Measurements from ENCODE around the gene ATPAF2. TPM values are rescaled to one million over a fixed set of nuclear protein-coding genes. Genes with fewer than 3 reads are reported as not detected.
A peak's percentile ranks its signal among the peaks of the same experiment; 100 is the strongest.

The ATPAF2 gene
- total RNA-seq, 3 donors from 2014 or later (not counting 1 experiment from before 2014, with no cell fraction given): 31.4 to 43.4 (median 41.5) TPM

- intact Hi-C loops (cut with micrococcal nuclease): no loop called here
- H3K27ac ChIP-seq (ENCODE audit: low read length): no peak overlapping the region
- Mint-ChIP-seq H3K27me3 (ENCODE audit: low read depth in 2 of 2) (no peaks in the 10 kb centered on the region), H3K4me3 (no peak overlapping the region), H3K27ac (no peak overlapping the region), H3K36me3 (no peaks in the 10 kb centered on the region), H3K4me1 (no peaks in the 10 kb centered on the region), H3K9me3 (no peaks in the 10 kb centered on the region)
- no peak overlapping the region for H3K4me3 ChIP-seq (ENCODE audit: low read length)
- DNase-seq (no peak), ATAC-seq (no peak)
- no peaks in the 10 kb centered on the region for H3K9me3 ChIP-seq (ENCODE audit: control insufficient read depth, insufficient read depth, low read length)
- WGBS (ENCODE audit: insufficient coverage): 79% methylated on average over 6 of the region's 7 CpGs
- H3K27me3 ChIP-seq (ENCODE audit: control insufficient read depth, insufficient read depth, low read length): no peaks in the 10 kb centered on the region
- TF ChIP-seq CTCF (IDR thresholded peaks at IDR 0.05): no peak
- H3K36me3 ChIP-seq (ENCODE audit: control insufficient read depth, insufficient read depth, low read length): no peaks in the 10 kb centered on the region
- H3K4me1 ChIP-seq (ENCODE audit: control insufficient read depth, insufficient read depth, low read length): no peaks in the 10 kb centered on the region
These were observed 51.6 kb downstream of the ATPAF2 start for GRCh38 chr17:17987187-17987896.

GRCh38 chr17:17985555-17985954 lies 53.4 kb downstream of the ATPAF2 start:
- Histone ChIP-seq H3K4me3 (ENCODE audit: low read length) (no peak overlapping the region), H3K27me3 (ENCODE audit: control insufficient read depth, insufficient read depth, low read length) (no peaks in the 10 kb centered on the region), H3K4me1 (ENCODE audit: control insufficient read depth, insufficient read depth, low read length) (no peaks in the 10 kb centered on the region), H3K9me3 (ENCODE audit: control insufficient read depth, insufficient read depth, low read length) (no peaks in the 10 kb centered on the region), H3K27ac (ENCODE audit: low read length) (no peak overlapping the region), H3K36me3 (ENCODE audit: control insufficient read depth, insufficient read depth, low read length) (no peaks in the 10 kb centered on the region)
- no peak for TF ChIP-seq CTCF (IDR thresholded peaks at IDR 0.05)
- ATAC-seq (no peak), DNase-seq (peak in 1 of 2 donors; percentile 31)
- Mint-ChIP-seq H3K4me1 (no peaks in the 10 kb centered on the region), H3K9me3 (no peaks in the 10 kb centered on the region), H3K4me3 (no peak overlapping the region), H3K27me3 (ENCODE audit: low read depth in 2 of 2) (no peaks in the 10 kb centered on the region), H3K27ac (no peak overlapping the region), H3K36me3 (no peaks in the 10 kb centered on the region)
- intact Hi-C loops (cut with micrococcal nuclease): no loop called here
- 62% methylated on average over 3 of the region's 3 CpGs for WGBS (ENCODE audit: insufficient coverage)

DNA sequence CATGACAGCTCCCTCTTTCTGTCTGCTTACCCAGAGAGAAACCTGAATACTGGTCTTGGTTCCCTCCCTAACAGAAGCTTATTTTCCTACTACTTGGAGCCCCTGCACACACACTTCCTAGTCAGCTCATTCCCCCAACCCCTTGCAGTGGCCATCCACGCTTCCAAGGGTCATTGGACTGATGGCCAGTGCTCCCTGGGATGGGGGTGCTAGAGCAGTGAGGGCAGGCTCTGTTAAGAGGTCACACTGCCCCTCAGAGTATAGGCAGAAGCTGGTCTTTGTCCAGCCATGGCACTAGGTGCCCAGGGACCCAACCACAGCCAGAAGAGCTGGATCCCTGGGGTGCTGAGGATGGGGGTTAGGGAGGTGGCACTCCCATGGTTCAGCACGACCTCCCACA lies 53.8 kb downstream of the ATPAF2 start:
- no peak overlapping the region for H3K4me3 ChIP-seq (ENCODE audit: low read length)
- Mint-ChIP-seq H3K36me3 (no peaks in the 10 kb centered on the region), H3K9me3 (no peaks in the 10 kb centered on the region), H3K4me1 (no peaks in the 10 kb centered on the region), H3K27me3 (ENCODE audit: low read depth in 2 of 2) (no peaks in the 10 kb centered on the region), H3K4me3 (no peak overlapping the region), H3K27ac (no peak overlapping the region)
- no peaks in the 10 kb centered on the region for H3K4me1 ChIP-seq (ENCODE audit: control insufficient read depth, insufficient read depth, low read length)
- ATAC-seq (no peak), DNase-seq (no peak)
- H3K27me3 ChIP-seq (ENCODE audit: control insufficient read depth, insufficient read depth, low read length): no peaks in the 10 kb centered on the region
- WGBS (ENCODE audit: insufficient coverage): 72% methylated on average over 2 of the region's 2 CpGs
- H3K36me3 ChIP-seq (ENCODE audit: control insufficient read depth, insufficient read depth, low read length): no peaks in the 10 kb centered on the region
- intact Hi-C loops (cut with micrococcal nuclease): no loop called here
- H3K27ac ChIP-seq (ENCODE audit: low read length): no peak overlapping the region
- no peaks in the 10 kb centered on the region for H3K9me3 ChIP-seq (ENCODE audit: control insufficient read depth, insufficient read depth, low read length)
- no peak for TF ChIP-seq CTCF (IDR thresholded peaks at IDR 0.05)

- H3K27ac ChIP-seq (ENCODE audit: low read length): no peak overlapping the region
- no peak for ATAC-seq
These were observed 55.2 kb downstream of the ATPAF2 start for GRCh38 chr17:17983776-17984175.

More at GRCh38 chr17:17983776-17984175, 55.2 kb downstream of the ATPAF2 start:
- intact Hi-C loops (cut with micrococcal nuclease): no loop called here
- no peaks in the 10 kb centered on the region for H3K27me3 ChIP-seq (ENCODE audit: control insufficient read depth, insufficient read depth, low read length)
- H3K4me1 Mint-ChIP-seq: no peaks in the 10 kb centered on the region
- no peaks in the 10 kb centered on the region for H3K9me3 ChIP-seq (ENCODE audit: control insufficient read depth, insufficient read depth, low read length)
- no peak overlapping the region for H3K27ac Mint-ChIP-seq
- no peak for DNase-seq
- no peaks in the 10 kb centered on the region for H3K27me3 Mint-ChIP-seq (ENCODE audit: low read depth in 2 of 2)
- WGBS (ENCODE audit: insufficient coverage): 87% methylated on average over 6 of the region's 6 CpGs
- no peaks in the 10 kb centered on the region for H3K36me3 ChIP-seq (ENCODE audit: control insufficient read depth, insufficient read depth, low read length)
- no peaks in the 10 kb centered on the region for H3K4me1 ChIP-seq (ENCODE audit: control insufficient read depth, insufficient read depth, low read length)
- TF ChIP-seq CTCF (IDR thresholded peaks at IDR 0.05): no peak
- no peak overlapping the region for H3K4me3 ChIP-seq (ENCODE audit: low read length)
- H3K9me3 Mint-ChIP-seq: no peaks in the 10 kb centered on the region
- no peaks in the 10 kb centered on the region for H3K36me3 Mint-ChIP-seq
- no peak overlapping the region for H3K4me3 Mint-ChIP-seq

Data from natural killer cell (primary cell).